SK-N-SH (cell line): Measurements from ENCODE around the gene KRT85. TPM values are rescaled to one million over a fixed set of nuclear protein-coding genes. Genes with fewer than 3 reads are reported as not detected.
"Not testable (repeated sequence)": the region's sequence is repeated elsewhere in the genome, so short reads cannot be mapped to it uniquely, and the experiment has no call there.

ENCODE experiments used
- CTCF ChIA-PET: fragments of 300-600, 350-600 bp; formaldehyde crosslinking; extraction: SDS; loops from one replicate; lab custom pipeline; 2021; lab: Yijun Ruan, JAX
- POLR2A ChIA-PET: fragments of 350-600 bp; sonication (Branson Sonifier 250); formaldehyde crosslinking; extraction: SDS; loops from one replicate; lab custom pipeline; 2020; ENCODE audit warnings: antibody characterized with exemption, inconsistent platforms; lab: Yijun Ruan, JAX
- DNase-seq: peaks from one replicate; pipeline ENCODE4 v3.0.0; 2012
- H2AFZ ChIP-seq: fragments of 200-600 bp; sonication (generic); 2 replicates; pipeline ENCODE4 v1.8.1; 2016; ENCODE audit warnings: antibody characterized with exemption, mild to moderate bottlenecking, low read depth
- H3F3A ChIP-seq: fragments of 200-600 bp; sonication (generic); replicated peaks from 2 replicates; pipeline ENCODE3; 2016; ENCODE audit warnings: antibody characterized with exemption, mild to moderate bottlenecking; ENCODE audit not compliant: insufficient read depth
- H3K27ac ChIP-seq, 2 experiments: fragments of 200-500 bp in 1 of 2; fragments of 200-600 bp in 1 of 2; sonication (Bioruptor generic) in 1 of 2; sonication (generic), shearing (Covaris generic) in 1 of 2; 2 replicates each; pipeline versions ENCODE4 v1.5.1 to v1.6.1; 2014 to 2016; ENCODE audit warnings: low read depth in 2 of 2, inconsistent platforms in 1 of 2, low read length in 1 of 2, mild to moderate bottlenecking in 1 of 2, mixed read lengths in 1 of 2
- H3K27me3 ChIP-seq: fragments of 200-600 bp; sonication (generic), shearing (Covaris generic); 2 replicates; pipeline ENCODE4 v1.6.1; 2016; ENCODE audit warnings: mixed run types; ENCODE audit not compliant: insufficient read depth
- H3K36me3 ChIP-seq, 2 experiments: fragments of 200-500 bp in 1 of 2; fragments of 200-600 bp in 1 of 2; sonication (Bioruptor generic) in 1 of 2; sonication (generic) in 1 of 2; replicated peaks in 1 of 2; 2 replicates each; pipeline versions ENCODE3 to v1.5.1; 2014 to 2016; ENCODE audit warnings: low read length in 1 of 2, mild to moderate bottlenecking in 1 of 2; ENCODE audit not compliant: insufficient read depth in 2 of 2, control insufficient read depth in 1 of 2
- H3K4me1 ChIP-seq, 2 experiments: fragments of 200-500 bp in 1 of 2; fragments of 200-600 bp in 1 of 2; sonication (Bioruptor generic) in 1 of 2; sonication (generic), shearing (Covaris generic) in 1 of 2; 2 replicates each; pipeline versions ENCODE4 v1.5.1 to v1.6.1; 2014 to 2016; ENCODE audit warnings: low read depth in 1 of 2, low read length in 1 of 2, mixed run types in 1 of 2; ENCODE audit not compliant: insufficient read depth in 2 of 2, control insufficient read depth in 1 of 2
- H3K4me2 ChIP-seq: fragments of 200-600 bp; sonication (generic), shearing (Covaris generic); 2 replicates; pipeline ENCODE4 v1.6.1; 2017; ENCODE audit warnings: mixed run types
- H3K4me3 ChIP-seq, 2 experiments: fragments of 200-500 bp in 1 of 2; fragments of 200-600 bp in 1 of 2; sonication (Bioruptor generic) in 1 of 2; sonication (generic), shearing (Covaris generic) in 1 of 2; 2 replicates each; pipeline versions ENCODE4 v1.5.1 to v1.8.1; 2014 to 2016; ENCODE audit warnings: low read depth in 2 of 2, inconsistent platforms in 1 of 2, low read length in 1 of 2, mild to moderate bottlenecking in 1 of 2, mixed read lengths in 1 of 2, moderate library complexity in 1 of 2
- H3K79me2 ChIP-seq: fragments of 200-600 bp; sonication (generic); 2 replicates; pipeline ENCODE4 v1.8.1; 2017; ENCODE audit warnings: mild to moderate bottlenecking; ENCODE audit not compliant: insufficient read depth
- H3K9ac ChIP-seq: fragments of 200-600 bp; sonication (generic); 2 replicates; pipeline ENCODE4 v1.6.1; 2017; ENCODE audit warnings: mixed run types
- H3K9me2 ChIP-seq: fragments of 200-600 bp; sonication (generic); 2 replicates; pipeline ENCODE4 v1.6.1; 2017; ENCODE audit warnings: mixed run types
- H3K9me3 ChIP-seq: fragments of 200-600 bp; sonication (generic); 2 replicates; pipeline ENCODE4 v1.6.1; 2017; ENCODE audit warnings: mixed run types, mild to moderate bottlenecking, moderate library complexity
- H4K20me1 ChIP-seq: fragments of 200-600 bp; sonication (generic); 2 replicates; pipeline ENCODE4 v1.6.1; 2017; ENCODE audit warnings: mild to moderate bottlenecking, mixed run types; ENCODE audit not compliant: insufficient read depth
- CHD2 ChIP-seq: fragments of 150-350 bp; IDR thresholded peaks from 2 replicates; pipeline ENCODE4 v1.6.1; 2018; ENCODE audit warnings: low read length; ENCODE audit not compliant: partially characterized antibody
- ELF1 ChIP-seq: IDR thresholded peaks from 2 replicates; pipeline ENCODE4 v1.4.0; 2012
- EP300 ChIP-seq, 2 experiments: IDR thresholded peaks; 2 replicates each; pipeline versions ENCODE4 v1.4.0 to v1.6.1; 2012; ENCODE audit warnings: borderline replicate concordance in 1 of 2, low read depth in 1 of 2, low read length in 1 of 2
- FOSL2 ChIP-seq: IDR thresholded peaks from 2 replicates; pipeline ENCODE4 v1.4.0; 2012; ENCODE audit warnings: low read depth, mild to moderate bottlenecking, moderate library complexity, borderline replicate concordance
- FOXM1 ChIP-seq: IDR thresholded peaks from 2 replicates; pipeline ENCODE4 v1.4.0; 2012; ENCODE audit warnings: low read depth, mild to moderate bottlenecking
- GABPA ChIP-seq: IDR thresholded peaks from 2 replicates; pipeline ENCODE4 v1.4.0; 2012; ENCODE audit warnings: low read depth, mild to moderate bottlenecking
- GATA2 ChIP-seq: sonication (generic); formaldehyde crosslinking; IDR thresholded peaks from 2 replicates; pipeline ENCODE4 v1.5.0; 2020; ENCODE audit warnings: mild to moderate bottlenecking, missing genetic modification reagents
- JUND ChIP-seq: IDR thresholded peaks from 2 replicates; pipeline ENCODE4 v1.4.0; 2012
- MXI1 ChIP-seq: IDR thresholded peaks from 2 replicates; pipeline ENCODE4 v1.6.1; 2012; ENCODE audit warnings: mild to moderate bottlenecking, low read depth, low read length, improper control_type of control experiment
- POLR2AphosphoS5 ChIP-seq: IDR thresholded peaks from 2 replicates; pipeline ENCODE4 v1.6.1; 2012; ENCODE audit warnings: low read depth, low read length
- RAD21 ChIP-seq: IDR thresholded peaks from 2 replicates; pipeline ENCODE4 v1.6.1; 2012; ENCODE audit warnings: mild to moderate bottlenecking, low read length
- RFX5 ChIP-seq: IDR thresholded peaks from 2 replicates; pipeline ENCODE4 v1.6.1; 2012; ENCODE audit warnings: mild to moderate bottlenecking, improper control_type of control experiment, low read length
- RXRA ChIP-seq: IDR thresholded peaks from 2 replicates; pipeline ENCODE4 v1.4.0; 2012; ENCODE audit warnings: low read depth, mild to moderate bottlenecking, borderline replicate concordance
- SMC3 ChIP-seq: IDR thresholded peaks from 2 replicates; pipeline ENCODE4 v1.6.1; 2012; ENCODE audit warnings: low read depth, low read length, improper control_type of control experiment
- TAF1 ChIP-seq: IDR thresholded peaks from 2 replicates; pipeline ENCODE4 v1.6.1; 2012; ENCODE audit warnings: low read depth, mild to moderate bottlenecking, low read length, moderate library complexity, borderline replicate concordance
- TEAD4 ChIP-seq: IDR thresholded peaks from 2 replicates; pipeline ENCODE4 v1.4.0; 2012; ENCODE audit warnings: mild to moderate bottlenecking, borderline replicate concordance; ENCODE audit not compliant: insufficient read depth
- USF2 ChIP-seq: fragments of 150-350 bp; IDR thresholded peaks from 2 replicates; pipeline ENCODE4 v1.6.1; 2017; ENCODE audit warnings: antibody characterized with exemption, low read length, low read depth, borderline replicate concordance
- YY1 ChIP-seq: IDR thresholded peaks from 2 replicates; pipeline ENCODE4 v1.4.0; 2012; ENCODE audit warnings: low read depth, mild to moderate bottlenecking
- WGBS: methylation state at CpG from one replicate; pipeline ENCODE4 v1.1.6; 2017; ENCODE audit warnings: low lambda C conversion rate; 5-methylcytosine and 5-hydroxymethylcytosine counted together
- polyA plus RNA-seq, 3 experiments: library from polyadenylated mRNA; depleted of rRNA; stranded (reverse); fragments of >200 nt; gene quantifications; 2 replicates each; pipeline ENCODE4 v1.2.3, GENCODE V29; 2012
- TF ChIP-seq, protein P1 (sequence below): IDR thresholded peaks from 2 replicates; pipeline ENCODE4 v1.6.1; 2012; ENCODE audit warnings: mild to moderate bottlenecking, low read depth, low read length, moderate library complexity
- TF ChIP-seq, protein P2 (sequence below): IDR thresholded peaks from 2 replicates; pipeline ENCODE4; 2012

The KRT85 gene
- polyA plus RNA-seq, 1 of the 3 experiments (the other 2 are of a cell fraction), result not detected

GRCh38 chr12:52347016-52347415 is 20.3 kb downstream of the KRT85 start:
- H3K4me2 ChIP-seq, result no peak overlapping the region
- TF ChIP-seq FOSL2 (no peak), TEAD4 (no peak), USF2 (no peak), YY1 (no peak), POLR2AphosphoS5 (no peak), SMC3 (no peak), GATA2 (CRISPR knock-in tag) (no peak), RAD21 (no peak), JUND (no peak), CHD2 (no peak), ELF1 (no peak)
- TF ChIP-seq, protein P1, sequence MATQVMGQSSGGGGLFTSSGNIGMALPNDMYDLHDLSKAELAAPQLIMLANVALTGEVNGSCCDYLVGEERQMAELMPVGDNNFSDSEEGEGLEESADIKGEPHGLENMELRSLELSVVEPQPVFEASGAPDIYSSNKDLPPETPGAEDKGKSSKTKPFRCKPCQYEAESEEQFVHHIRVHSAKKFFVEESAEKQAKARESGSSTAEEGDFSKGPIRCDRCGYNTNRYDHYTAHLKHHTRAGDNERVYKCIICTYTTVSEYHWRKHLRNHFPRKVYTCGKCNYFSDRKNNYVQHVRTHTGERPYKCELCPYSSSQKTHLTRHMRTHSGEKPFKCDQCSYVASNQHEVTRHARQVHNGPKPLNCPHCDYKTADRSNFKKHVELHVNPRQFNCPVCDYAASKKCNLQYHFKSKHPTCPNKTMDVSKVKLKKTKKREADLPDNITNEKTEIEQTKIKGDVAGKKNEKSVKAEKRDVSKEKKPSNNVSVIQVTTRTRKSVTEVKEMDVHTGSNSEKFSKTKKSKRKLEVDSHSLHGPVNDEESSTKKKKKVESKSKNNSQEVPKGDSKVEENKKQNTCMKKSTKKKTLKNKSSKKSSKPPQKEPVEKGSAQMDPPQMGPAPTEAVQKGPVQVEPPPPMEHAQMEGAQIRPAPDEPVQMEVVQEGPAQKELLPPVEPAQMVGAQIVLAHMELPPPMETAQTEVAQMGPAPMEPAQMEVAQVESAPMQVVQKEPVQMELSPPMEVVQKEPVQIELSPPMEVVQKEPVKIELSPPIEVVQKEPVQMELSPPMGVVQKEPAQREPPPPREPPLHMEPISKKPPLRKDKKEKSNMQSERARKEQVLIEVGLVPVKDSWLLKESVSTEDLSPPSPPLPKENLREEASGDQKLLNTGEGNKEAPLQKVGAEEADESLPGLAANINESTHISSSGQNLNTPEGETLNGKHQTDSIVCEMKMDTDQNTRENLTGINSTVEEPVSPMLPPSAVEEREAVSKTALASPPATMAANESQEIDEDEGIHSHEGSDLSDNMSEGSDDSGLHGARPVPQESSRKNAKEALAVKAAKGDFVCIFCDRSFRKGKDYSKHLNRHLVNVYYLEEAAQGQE, result no peak
- TF ChIP-seq, protein P2, sequence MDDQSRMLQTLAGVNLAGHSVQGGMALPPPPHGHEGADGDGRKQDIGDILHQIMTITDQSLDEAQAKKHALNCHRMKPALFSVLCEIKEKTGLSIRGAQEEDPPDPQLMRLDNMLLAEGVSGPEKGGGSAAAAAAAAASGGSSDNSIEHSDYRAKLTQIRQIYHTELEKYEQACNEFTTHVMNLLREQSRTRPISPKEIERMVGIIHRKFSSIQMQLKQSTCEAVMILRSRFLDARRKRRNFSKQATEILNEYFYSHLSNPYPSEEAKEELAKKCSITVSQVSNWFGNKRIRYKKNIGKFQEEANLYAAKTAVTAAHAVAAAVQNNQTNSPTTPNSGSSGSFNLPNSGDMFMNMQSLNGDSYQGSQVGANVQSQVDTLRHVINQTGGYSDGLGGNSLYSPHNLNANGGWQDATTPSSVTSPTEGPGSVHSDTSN, result no peak
- H3K9me2 ChIP-seq, result no peaks in the 10 kb centered on the region
- H3K9ac ChIP-seq, result no peak overlapping the region
- H3K4me3 ChIP-seq, result no peak overlapping the region
- H3K4me1 ChIP-seq, result no peaks in the 10 kb centered on the region
- no peak overlapping the region for H2AFZ ChIP-seq
- ChIA-PET CTCF (interaction anchor here (1.4 to 3.8 kb wide), 2 partner anchors 19 to 20 kb away, joined by 5 to 13 read pairs; no protein-coding TSS in a partner anchor), POLR2A (no interaction called here)
- H3K79me2 ChIP-seq, result no peaks in the 10 kb centered on the region
- no peaks in the 10 kb centered on the region for H3F3A ChIP-seq
- peaks cover 20% of the 10 kb centered on the region for H3K27me3 ChIP-seq
- 53% methylated on average over 6 of the region's 9 CpGs for WGBS
- no peak for DNase-seq
- no peaks in the 10 kb centered on the region for H3K36me3 ChIP-seq
- H4K20me1 ChIP-seq, result no peaks in the 10 kb centered on the region
- H3K9me3 ChIP-seq, result no peaks in the 10 kb centered on the region
- no peak overlapping the region for H3K27ac ChIP-seq

DNA sequence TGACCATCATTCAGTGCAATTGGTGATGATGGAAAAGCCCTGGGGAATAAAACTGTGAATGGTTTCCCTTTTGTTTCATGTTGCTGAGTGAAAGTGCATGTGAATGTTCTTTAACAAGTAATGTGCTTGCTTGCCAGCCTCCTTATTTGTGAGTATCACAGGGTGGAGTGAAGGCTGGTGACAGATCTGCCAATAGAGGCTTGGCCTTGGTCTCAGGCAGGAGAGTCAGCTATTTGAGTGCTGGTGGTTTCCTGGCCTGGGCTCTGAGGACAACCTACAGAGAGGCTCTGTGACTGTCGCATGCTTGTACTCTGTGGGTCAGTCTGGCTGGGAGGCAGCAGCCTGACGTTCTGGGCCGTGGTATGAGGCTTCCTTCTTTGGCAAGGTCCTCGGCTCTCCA is 20.7 kb downstream of the KRT85 start:
- H3F3A ChIP-seq, result no peaks in the 10 kb centered on the region
- H2AFZ ChIP-seq, result no peak overlapping the region
- no peak overlapping the region for H3K9ac ChIP-seq
- H3K27me3 ChIP-seq, result peaks cover 20% of the 10 kb centered on the region
- CTCF ChIA-PET, result interaction anchor here (0.7 to 3.8 kb wide), 2 partner anchors 19 to 223 kb away, joined by 3 to 13 read pairs; no protein-coding TSS in a partner anchor
- WGBS, result 45% methylated on average over 2 of the region's 4 CpGs
- no peak overlapping the region for H3K4me3 ChIP-seq
- TF ChIP-seq TAF1 (no peak), MXI1 (no peak), GABPA (no peak), FOXM1 (no peak), TEAD4 (no peak), EP300 (IDR thresholded peaks at IDR 0.05; ENCODE audit: borderline replicate concordance in 1 of 2, low read depth in 1 of 2, low read length in 1 of 2) (no peak), GATA2 (CRISPR knock-in tag) (no peak), RFX5 (no peak), RXRA (no peak)
- H4K20me1 ChIP-seq, result no peaks in the 10 kb centered on the region
- H3K4me1 ChIP-seq, result no peaks in the 10 kb centered on the region
- no peak for DNase-seq
- H3K9me2 ChIP-seq, result no peaks in the 10 kb centered on the region
- no peak overlapping the region for H3K27ac ChIP-seq
- H3K4me2 ChIP-seq, result no peak overlapping the region
- no peaks in the 10 kb centered on the region for H3K9me3 ChIP-seq
- no peaks in the 10 kb centered on the region for H3K79me2 ChIP-seq
- POLR2A ChIA-PET, result no interaction called here
- H3K36me3 ChIP-seq, result no peaks in the 10 kb centered on the region

GRCh38 chr12:52345041-52345440 is 22.2 kb downstream of the KRT85 start:
- H3K9ac ChIP-seq, H3K9me3 ChIP-seq, H2AFZ ChIP-seq, POLR2A ChIA-PET, H3K79me2 ChIP-seq, H3K9me2 ChIP-seq, H3K4me1 ChIP-seq, H4K20me1 ChIP-seq, H3K4me2 ChIP-seq, H3K27ac ChIP-seq, DNase-seq, H3K4me3 ChIP-seq, H3K36me3 ChIP-seq, H3F3A ChIP-seq: not testable (repeated sequence)
- 74% methylated on average over 8 of the region's 8 CpGs for WGBS
- CTCF ChIA-PET, result interaction anchor here (1.0 to 3.8 kb wide), 6 partner anchors 15 to 534 kb away, joined by 3 to 13 read pairs (median 6); no protein-coding TSS in a partner anchor
- peaks cover 28% of the 10 kb centered on the region for H3K27me3 ChIP-seq
